HUES6 (cell line): Measurements from ENCODE around the gene GALNT1.

Experiments used
- H3K27ac ChIP-seq: 2 replicates; pipeline ENCODE4 v1.7.0; 2013; ENCODE audit warnings: low read depth, mild to moderate bottlenecking, low read length, inconsistent platforms
- H3K27me3 ChIP-seq: 2 replicates; pipeline ENCODE4 v1.6.1; 2013; ENCODE audit warnings: low read length; ENCODE audit not compliant: control insufficient read depth, insufficient read depth
- H3K36me3 ChIP-seq: 2 replicates; pipeline ENCODE4 v1.6.1; 2013; ENCODE audit warnings: low read length; ENCODE audit not compliant: control insufficient read depth, insufficient read depth
- H3K4me1 ChIP-seq: 2 replicates; pipeline ENCODE4 v1.6.1; 2013; ENCODE audit warnings: low read length; ENCODE audit not compliant: control insufficient read depth, insufficient read depth
- H3K4me3 ChIP-seq: 2 replicates; pipeline ENCODE4 v1.5.1; 2013; ENCODE audit warnings: low read depth, low read length
- H3K9ac ChIP-seq: one replicate; pipeline ENCODE4 v1.6.1; 2013; ENCODE audit warnings: mild to moderate bottlenecking, low read length
- H3K9me3 ChIP-seq: 2 replicates; pipeline ENCODE4 v1.6.1; 2013; ENCODE audit warnings: low read depth, low read length; ENCODE audit not compliant: control insufficient read depth, insufficient read depth

The GALNT1 gene

DNA sequence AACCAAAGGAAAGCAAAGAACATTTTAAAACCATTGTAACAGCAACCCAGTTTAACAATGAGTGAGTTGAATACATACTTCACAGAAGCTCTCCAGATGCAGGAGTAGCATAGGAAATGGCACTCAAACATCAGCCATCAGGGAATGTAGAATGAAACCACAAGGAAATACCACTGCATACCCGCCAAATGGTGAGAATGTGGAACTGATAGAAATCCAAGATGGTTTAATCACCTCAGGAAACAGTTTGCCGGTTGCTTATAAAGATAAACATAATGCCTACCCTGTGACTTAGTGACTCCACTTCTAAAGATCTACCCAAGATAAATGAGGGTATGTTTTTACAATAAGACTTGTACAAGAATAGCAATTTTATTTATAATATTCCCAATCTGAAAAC lies 132.0 kb downstream of the GALNT1 start:
- no peaks in the 10 kb centered on the region for H3K27me3 ChIP-seq
- no peak overlapping the region for H3K9ac ChIP-seq
- no peak overlapping the region for H3K4me3 ChIP-seq
- H3K27ac ChIP-seq = no peak overlapping the region
- H3K36me3 ChIP-seq = peaks cover 30% of the 10 kb centered on the region
- H3K9me3 ChIP-seq = peaks cover 16% of the 10 kb centered on the region
- H3K4me1 ChIP-seq = 0 out of 2 replicates have a peak, but pooled peaks cover 1% of the 10 kb centered on the region

DNA sequence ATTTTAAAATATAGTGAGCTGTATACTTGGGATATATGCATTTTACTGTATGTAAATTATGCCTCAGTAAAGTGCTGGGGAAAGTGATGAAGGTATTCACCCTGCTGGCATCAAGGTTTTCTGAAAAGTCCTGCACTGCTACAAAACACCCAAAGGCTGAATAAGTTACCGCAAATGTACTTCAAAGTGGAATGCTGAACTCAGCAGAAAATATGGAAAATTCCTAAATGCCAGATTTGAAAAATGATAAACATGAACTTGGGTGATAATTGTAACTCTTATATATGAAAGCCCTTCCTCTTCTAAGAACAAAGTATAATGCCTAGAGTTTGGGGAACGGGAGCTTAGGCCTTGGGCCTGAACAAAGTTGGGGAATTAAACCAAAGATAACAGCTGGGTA lies 133.0 kb downstream of the GALNT1 start:
- H3K9ac ChIP-seq = no peak overlapping the region
- H3K27ac ChIP-seq = no peak overlapping the region
- H3K4me1 ChIP-seq = no peaks in the 10 kb centered on the region
- no peaks in the 10 kb centered on the region for H3K27me3 ChIP-seq
- peaks cover 28% of the 10 kb centered on the region for H3K36me3 ChIP-seq
- H3K9me3 ChIP-seq = peaks cover 22% of the 10 kb centered on the region
- no peak overlapping the region for H3K4me3 ChIP-seq

DNA sequence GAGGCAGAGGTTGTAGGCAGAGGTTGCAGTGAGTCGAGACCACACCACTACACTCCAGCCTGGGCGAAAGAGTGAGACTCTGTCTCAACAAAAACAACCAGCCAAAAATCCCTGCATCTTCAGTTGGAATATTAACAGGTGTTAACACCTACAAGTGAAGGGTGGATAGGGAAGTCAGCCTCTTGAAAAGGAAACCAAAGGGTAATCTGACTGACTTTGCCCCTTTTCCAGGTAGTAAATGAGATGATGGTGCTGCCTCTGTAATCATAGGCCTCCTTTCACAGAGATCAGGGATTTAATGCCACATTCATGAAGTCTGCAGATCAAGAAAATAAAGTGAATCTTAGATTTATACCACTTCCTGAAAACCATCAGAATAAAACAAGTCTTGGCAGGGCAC lies 133.6 kb downstream of the GALNT1 start:
- peaks cover 23% of the 10 kb centered on the region for H3K9me3 ChIP-seq
- no peak overlapping the region for H3K9ac ChIP-seq
- H3K4me3 ChIP-seq = no peak overlapping the region
- no peak overlapping the region for H3K27ac ChIP-seq
- H3K4me1 ChIP-seq = no peaks in the 10 kb centered on the region
- H3K36me3 ChIP-seq = peaks cover 24% of the 10 kb centered on the region
- no peaks in the 10 kb centered on the region for H3K27me3 ChIP-seq

DNA sequence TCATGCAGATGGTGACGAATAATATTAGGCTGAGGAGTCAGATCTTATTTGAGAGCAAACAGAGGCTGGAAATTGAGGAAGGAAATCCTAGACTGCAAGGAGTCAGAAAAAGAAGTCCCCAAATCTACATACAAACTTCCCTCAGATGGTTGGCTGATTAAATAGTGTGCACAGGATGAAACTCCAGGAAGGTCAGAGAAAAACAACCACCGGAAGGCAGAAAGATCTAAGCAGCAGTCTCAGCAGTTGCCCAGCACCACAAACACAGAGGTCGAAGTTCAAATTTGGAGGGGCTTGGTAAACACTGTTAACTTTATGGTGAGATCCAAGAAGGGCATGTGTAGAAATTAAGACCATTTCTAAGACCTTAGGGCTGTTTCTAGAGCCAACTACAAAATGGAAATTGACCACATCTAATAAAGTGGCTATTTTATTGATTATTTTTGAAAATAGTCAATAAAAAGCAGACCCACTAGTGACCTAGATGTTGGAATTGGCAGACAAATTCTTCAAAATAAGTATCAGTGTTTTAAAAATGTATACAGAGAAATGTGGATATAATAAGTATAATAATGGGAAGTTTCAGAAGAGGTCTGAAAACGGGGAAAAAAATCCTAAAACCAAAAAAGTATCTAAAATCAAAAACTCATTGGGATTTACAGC lies 134.8 kb downstream of the GALNT1 start:
- Histone ChIP-seq H3K27me3 (no peaks in the 10 kb centered on the region), H3K36me3 (peaks cover 18% of the 10 kb centered on the region), H3K4me3 (no peak overlapping the region), H3K9me3 (peaks cover 26% of the 10 kb centered on the region), H3K4me1 (no peaks in the 10 kb centered on the region), H3K9ac (no peak overlapping the region), H3K27ac (no peak overlapping the region)

DNA sequence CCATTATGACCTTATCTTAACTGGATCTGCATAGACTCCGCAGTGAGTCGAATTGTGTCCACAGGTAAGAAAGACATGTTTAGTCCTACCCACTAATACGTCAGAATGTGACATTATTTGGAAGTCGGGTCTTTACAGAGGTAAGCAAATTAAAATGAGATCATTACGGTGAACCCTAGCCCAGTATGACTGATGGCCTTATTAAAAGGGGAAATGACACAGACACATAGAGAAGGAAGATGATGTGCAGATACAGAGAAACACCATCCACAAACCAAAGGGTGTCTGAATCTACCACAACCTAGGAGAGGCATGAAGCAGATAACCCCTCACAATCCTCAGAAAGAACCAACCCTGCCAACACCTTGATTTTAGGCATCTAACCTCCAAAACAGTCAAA lies 135.6 kb downstream of the GALNT1 start:
- H3K9ac ChIP-seq = no peak overlapping the region
- H3K27ac ChIP-seq = no peak overlapping the region
- H3K4me1 ChIP-seq = no peaks in the 10 kb centered on the region
- peaks cover 16% of the 10 kb centered on the region for H3K36me3 ChIP-seq
- H3K4me3 ChIP-seq = no peak overlapping the region
- no peaks in the 10 kb centered on the region for H3K27me3 ChIP-seq
- peaks cover 26% of the 10 kb centered on the region for H3K9me3 ChIP-seq

DNA sequence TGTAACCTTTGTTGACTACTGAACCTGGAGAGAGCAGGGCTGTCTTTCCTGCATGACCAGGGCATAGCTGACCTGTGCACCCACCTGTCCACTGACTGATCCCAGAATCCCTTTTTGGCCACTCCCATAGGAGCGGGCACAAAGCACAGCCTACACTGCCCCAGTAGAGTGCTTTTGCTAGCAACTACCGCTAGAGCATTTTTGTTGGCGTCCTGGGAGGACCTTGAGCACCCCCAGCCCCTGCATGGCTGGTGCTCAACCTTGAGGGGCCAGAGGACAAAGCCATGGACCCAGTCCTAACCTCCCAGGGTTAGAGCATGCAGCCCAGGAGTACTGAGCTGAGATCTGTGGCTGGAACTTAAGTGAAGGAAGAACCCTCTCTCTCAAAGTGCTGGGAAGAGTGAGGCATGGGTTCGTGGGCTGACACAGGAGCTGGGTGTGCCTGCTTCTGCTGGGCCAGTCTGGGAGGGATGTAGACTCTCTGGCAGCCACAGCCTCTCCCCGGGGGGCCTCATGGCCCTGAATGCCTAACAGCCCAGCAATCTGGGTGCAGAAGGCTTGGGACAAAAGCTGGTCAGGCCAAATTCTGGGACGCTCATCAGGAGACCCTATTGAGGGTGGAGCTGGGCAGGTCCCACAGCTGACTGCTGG lies 140.0 kb downstream of the GALNT1 start:
- Histone ChIP-seq H3K27ac (no peak overlapping the region), H3K9me3 (peaks cover 16% of the 10 kb centered on the region; the same call in 1 of the 2 replicates), H3K36me3 (no peaks in the 10 kb centered on the region), H3K4me1 (no peaks in the 10 kb centered on the region), H3K9ac (no peak overlapping the region), H3K27me3 (no peaks in the 10 kb centered on the region), H3K4me3 (no peak overlapping the region)

DNA sequence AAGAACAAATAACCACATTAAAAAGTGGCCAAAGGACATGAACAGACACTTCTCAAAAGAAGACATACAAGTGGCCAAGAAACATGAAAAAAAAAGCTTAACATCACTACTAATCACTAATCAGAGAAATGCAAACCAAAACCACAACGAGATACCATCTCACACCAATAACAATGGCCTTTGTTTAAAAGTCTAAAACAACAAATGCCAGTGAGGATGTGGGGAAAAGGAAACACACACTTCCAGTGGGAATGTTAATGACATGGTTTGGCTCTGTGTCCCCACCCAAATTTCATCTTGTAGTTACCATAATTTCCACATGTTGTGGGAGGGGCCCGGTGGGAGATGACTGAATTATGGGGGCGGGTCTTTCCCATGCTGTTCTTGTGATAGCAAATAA lies 147.1 kb downstream of the GALNT1 start:
- H3K4me1 ChIP-seq = no peaks in the 10 kb centered on the region
- no peaks in the 10 kb centered on the region for H3K27me3 ChIP-seq
- no peak overlapping the region for H3K4me3 ChIP-seq
- no peak overlapping the region for H3K9ac ChIP-seq
- peaks cover 9% of the 10 kb centered on the region for H3K9me3 ChIP-seq
- H3K27ac ChIP-seq = no peak overlapping the region
- H3K36me3 ChIP-seq = no peaks in the 10 kb centered on the region

DNA sequence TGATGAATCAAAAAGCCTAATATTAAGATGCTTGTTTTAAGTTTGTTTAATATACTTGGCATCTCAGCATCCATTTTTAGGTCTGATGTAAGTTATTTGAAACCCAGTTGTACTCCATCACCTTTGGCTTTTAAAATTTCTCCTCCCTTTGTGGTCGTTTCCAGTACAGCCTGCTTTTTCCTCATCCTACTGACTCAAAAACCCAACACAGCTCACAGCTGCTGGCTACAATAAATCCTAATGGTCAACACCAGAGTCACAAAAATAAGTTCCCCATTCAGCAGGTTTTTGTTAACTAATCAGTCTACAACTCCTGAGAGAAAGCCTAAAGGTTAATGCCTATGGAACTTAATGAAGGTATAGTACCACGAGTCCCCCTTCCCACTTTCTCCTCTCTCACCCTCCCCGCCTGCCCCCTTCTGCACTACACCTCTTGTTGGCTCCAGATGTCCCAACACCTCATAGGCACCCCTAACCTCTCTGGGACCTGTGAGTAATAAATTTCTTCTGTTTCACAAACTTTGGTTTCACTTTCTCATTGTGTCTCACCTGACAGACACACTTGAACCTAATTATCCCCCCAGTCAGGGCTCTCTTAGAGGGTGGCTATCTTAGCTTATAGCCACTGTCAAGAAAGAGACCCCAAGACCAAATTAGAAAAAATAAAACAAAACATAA lies 148.6 kb downstream of the GALNT1 start:
- peaks cover 6% of the 10 kb centered on the region for H3K9me3 ChIP-seq
- H3K27ac ChIP-seq = no peak overlapping the region
- H3K4me3 ChIP-seq = no peak overlapping the region
- H3K4me1 ChIP-seq = no peaks in the 10 kb centered on the region
- H3K27me3 ChIP-seq = no peaks in the 10 kb centered on the region
- H3K36me3 ChIP-seq = no peaks in the 10 kb centered on the region
- no peak overlapping the region for H3K9ac ChIP-seq

DNA sequence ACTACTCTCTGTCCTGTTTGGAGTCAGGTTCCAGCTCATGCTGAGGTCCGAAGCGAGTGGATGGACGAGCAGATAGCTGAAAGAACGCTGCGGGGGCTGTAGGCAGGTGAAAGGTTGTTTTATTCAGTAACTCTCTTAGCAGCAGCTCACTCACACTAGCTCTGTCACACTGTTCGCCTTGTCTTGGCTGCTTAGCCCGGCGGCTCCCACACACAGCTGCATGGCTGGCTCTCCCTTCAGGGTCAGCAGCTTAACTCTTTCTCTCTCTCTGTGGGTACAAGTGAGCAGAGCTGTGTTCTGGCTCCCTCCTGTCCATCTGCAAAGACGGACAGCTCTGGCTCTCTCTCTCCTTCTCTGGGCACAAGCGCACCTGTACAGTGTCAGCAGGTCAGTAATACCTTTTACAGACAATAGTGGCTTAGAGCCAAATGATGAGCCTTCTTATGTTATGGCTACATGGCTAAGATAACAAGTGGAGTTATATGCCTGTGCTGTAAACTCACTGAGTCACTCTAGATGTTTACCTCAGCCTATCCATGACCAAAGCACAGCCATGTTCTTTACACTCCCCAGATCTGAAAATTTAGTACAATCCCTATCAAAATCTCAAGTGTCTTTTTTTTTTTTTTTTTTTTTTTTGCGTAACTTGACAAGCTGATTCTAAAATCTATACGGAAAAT lies 149.3 kb downstream of the GALNT1 start:
- Histone ChIP-seq H3K9me3 (peaks cover 6% of the 10 kb centered on the region), H3K27ac (no peak overlapping the region), H3K4me3 (no peak overlapping the region), H3K36me3 (no peaks in the 10 kb centered on the region), H3K9ac (no peak overlapping the region), H3K4me1 (no peaks in the 10 kb centered on the region), H3K27me3 (no peaks in the 10 kb centered on the region)

DNA sequence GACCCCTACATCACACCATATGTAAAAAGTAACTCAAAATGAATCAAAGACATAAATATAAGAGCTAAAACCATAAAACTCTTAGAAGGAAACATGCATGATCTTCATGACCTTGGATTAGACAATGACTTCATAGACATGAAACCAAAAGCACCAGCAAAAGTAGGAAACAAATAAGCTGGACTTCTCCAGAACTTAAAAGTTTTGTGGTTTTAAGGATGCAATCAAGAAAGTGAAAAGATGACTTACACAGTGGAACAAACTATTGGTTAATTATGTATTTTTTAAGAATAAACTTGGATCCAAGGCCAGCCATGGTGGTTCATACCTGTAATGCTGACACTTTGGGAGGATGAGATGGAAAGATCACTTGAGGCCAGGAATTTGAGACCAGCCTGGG lies 150.2 kb downstream of the GALNT1 start:
- Histone ChIP-seq H3K4me1 (no peaks in the 10 kb centered on the region), H3K27me3 (no peaks in the 10 kb centered on the region), H3K4me3 (no peak overlapping the region), H3K36me3 (no peaks in the 10 kb centered on the region), H3K9me3 (peaks cover 6% of the 10 kb centered on the region), H3K27ac (no peak overlapping the region), H3K9ac (no peak overlapping the region)

DNA sequence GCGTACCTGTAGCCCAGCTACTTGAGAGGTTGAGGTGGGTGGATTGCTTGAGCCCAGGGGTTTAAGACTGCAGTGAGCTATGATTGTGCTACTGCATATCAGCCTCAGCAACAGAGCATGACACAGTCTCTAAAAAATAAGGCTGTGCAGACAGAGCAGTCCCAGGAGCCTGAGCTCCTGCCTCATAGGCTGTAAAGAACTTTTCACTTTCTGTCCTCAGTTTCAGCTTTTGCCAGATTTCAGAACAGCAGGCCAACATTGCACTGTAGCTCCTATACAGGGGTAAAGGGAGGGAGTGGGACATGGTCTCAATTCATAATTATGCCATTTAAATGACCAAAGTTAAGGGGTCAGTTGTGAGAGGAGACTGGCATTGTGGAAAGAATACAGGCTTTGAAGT lies 150.6 kb downstream of the GALNT1 start:
- Histone ChIP-seq H3K4me1 (no peaks in the 10 kb centered on the region), H3K27me3 (no peaks in the 10 kb centered on the region), H3K9me3 (peaks cover 6% of the 10 kb centered on the region), H3K36me3 (no peaks in the 10 kb centered on the region), H3K4me3 (no peak overlapping the region), H3K27ac (no peak overlapping the region), H3K9ac (no peak overlapping the region)
